ENCODE results near the gene IFT74.

Gene IFT74

DNA sequence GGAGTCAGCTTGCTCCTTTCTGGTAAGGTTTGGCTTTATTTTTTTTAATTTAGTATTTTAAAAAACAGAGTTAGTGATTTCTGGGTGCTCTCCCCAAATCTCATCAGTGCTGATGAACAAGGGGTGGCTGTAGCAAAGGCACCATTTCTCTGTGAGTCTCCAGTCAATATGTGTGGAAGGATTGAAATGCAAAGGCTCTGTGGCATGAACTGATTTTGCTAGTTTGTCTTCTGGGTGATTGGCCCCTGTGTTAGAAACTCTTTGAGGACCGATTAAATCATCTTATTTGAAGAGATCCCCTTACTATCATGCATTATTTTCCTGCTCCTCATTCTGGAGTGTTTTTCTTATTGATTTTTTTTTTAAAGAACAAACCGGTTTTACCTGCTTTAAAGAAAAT lies 153.4 kb downstream of the IFT74 start:
- ChIA-PET CTCF (no interaction called here), POLR2A (no interaction called here)
- H3K9me3 ChIP-seq (ENCODE audit: control insufficient read depth, insufficient read depth, low read depth, low read length): no peaks in the 10 kb centered on the region
- no peak for TF ChIP-seq ZNF692 (tag by site-specific recombination; IDR thresholded peaks at IDR 0.05)
- no peak for TF ChIP-seq ZNF2 (tag by site-specific recombination; IDR thresholded peaks at IDR 0.05)
- no peak for TF ChIP-seq ZNF391 (tag by site-specific recombination; IDR thresholded peaks at IDR 0.05; ENCODE audit: borderline replicate concordance, low read depth)
- TF ChIP-seq SP7 (tag by site-specific recombination; IDR thresholded peaks at IDR 0.05): no peak
- TF ChIP-seq, protein P1, sequence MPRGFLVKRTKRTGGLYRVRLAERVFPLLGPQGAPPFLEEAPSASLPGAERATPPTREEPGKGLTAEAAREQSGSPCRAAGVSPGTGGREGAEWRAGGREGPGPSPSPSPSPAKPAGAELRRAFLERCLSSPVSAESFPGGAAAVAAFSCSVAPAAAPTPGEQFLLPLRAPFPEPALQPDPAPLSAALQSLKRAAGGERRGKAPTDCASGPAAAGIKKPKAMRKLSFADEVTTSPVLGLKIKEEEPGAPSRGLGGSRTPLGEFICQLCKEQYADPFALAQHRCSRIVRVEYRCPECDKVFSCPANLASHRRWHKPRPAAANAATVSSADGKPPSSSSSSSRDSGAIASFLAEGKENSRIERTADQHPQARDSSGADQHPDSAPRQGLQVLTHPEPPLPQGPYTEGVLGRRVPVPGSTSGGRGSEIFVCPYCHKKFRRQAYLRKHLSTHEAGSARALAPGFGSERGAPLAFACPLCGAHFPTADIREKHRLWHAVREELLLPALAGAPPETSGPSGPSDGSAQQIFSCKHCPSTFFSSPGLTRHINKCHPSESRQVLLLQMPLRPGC (tag by site-specific recombination; IDR thresholded peaks at IDR 0.05): no peak
- TF ChIP-seq, protein P2, sequence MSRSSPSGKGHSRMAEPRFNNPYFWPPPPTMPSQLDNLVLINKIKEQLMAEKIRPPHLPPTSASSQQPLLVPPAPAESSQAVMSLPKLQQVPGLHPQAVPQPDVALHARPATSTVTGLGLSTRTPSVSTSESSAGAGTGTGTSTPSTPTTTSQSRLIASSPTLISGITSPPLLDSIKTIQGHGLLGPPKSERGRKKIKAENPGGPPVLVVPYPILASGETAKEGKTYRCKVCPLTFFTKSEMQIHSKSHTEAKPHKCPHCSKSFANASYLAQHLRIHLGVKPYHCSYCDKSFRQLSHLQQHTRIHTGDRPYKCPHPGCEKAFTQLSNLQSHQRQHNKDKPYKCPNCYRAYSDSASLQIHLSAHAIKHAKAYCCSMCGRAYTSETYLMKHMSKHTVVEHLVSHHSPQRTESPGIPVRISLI (tag by site-specific recombination; IDR thresholded peaks at IDR 0.05): no peak
- TF ChIP-seq ZBTB1 (tag by site-specific recombination; IDR thresholded peaks at IDR 0.05): no peak
- H3K27ac ChIP-seq (ENCODE audit: extremely low read depth, low read depth, low read length): no peak overlapping the region
- H3K36me3 ChIP-seq (ENCODE audit: control insufficient read depth in 2 of 2, insufficient read depth in 1 of 2, low read length in 2 of 2): no peaks in the 10 kb centered on the region
- no peaks in the 10 kb centered on the region for H3K4me1 ChIP-seq (ENCODE audit: control insufficient read depth, insufficient read depth, low read length)
- H3K4me3 ChIP-seq (ENCODE audit: low read depth, low read length): no peak overlapping the region

GRCh38 chr9:27110181-27110580 lies 154.0 kb downstream of the IFT74 start:
- Histone ChIP-seq H3K27ac (ENCODE audit: extremely low read depth, low read depth, low read length) (no peak overlapping the region), H3K4me3 (ENCODE audit: low read depth, low read length) (no peak overlapping the region), H3K9me3 (ENCODE audit: control insufficient read depth, insufficient read depth, low read depth, low read length) (no peaks in the 10 kb centered on the region), H3K36me3 (ENCODE audit: control insufficient read depth in 2 of 2, insufficient read depth in 1 of 2, low read length in 2 of 2) (no peaks in the 10 kb centered on the region), H3K4me1 (ENCODE audit: control insufficient read depth, insufficient read depth, low read length) (no peaks in the 10 kb centered on the region)
- TF ChIP-seq ZNF777 (tag by site-specific recombination; IDR thresholded peaks at IDR 0.05; ENCODE audit: borderline replicate concordance) (no peak), RBAK (tag by site-specific recombination; IDR thresholded peaks at IDR 0.05) (no peak), OSR2 (tag by site-specific recombination; IDR thresholded peaks at IDR 0.05) (no peak), ZNF76 (tag by site-specific recombination; IDR thresholded peaks at IDR 0.05; ENCODE audit: borderline replicate concordance, low read depth) (no peak), ZBTB26 (tag by site-specific recombination; optimal IDR thresholded peaks at IDR 0.05) (no peak), ZNF211 (tag by site-specific recombination; IDR thresholded peaks at IDR 0.05; ENCODE audit: low read depth) (no peak), KLF10 (tag by site-specific recombination; IDR thresholded peaks at IDR 0.05) (no peak), ZNF2 (tag by site-specific recombination; IDR thresholded peaks at IDR 0.05) (no peak), ZNF223 (tag by site-specific recombination; IDR thresholded peaks at IDR 0.05) (no peak), KLF1 (tag by site-specific recombination; IDR thresholded peaks at IDR 0.05) (no peak), ZNF426 (tag by site-specific recombination; IDR thresholded peaks at IDR 0.05) (no peak), ZNF785 (tag by site-specific recombination; IDR thresholded peaks at IDR 0.05) (no peak), HOXD13 (CRISPR knock-in tag; IDR thresholded peaks at IDR 0.05; ENCODE audit: borderline replicate concordance) (no peak)
- ChIA-PET CTCF (no interaction called here), POLR2A (no interaction called here)

All from HEK293 (cell line).